GM08714 (cell line): ENCODE data around the gene DYNLL1.
"Not testable (repeated sequence)": the region's sequence is repeated elsewhere in the genome, so short reads cannot be mapped to it uniquely, and the experiment has no call there.

ENCODE experiments used
- H3K4me3 ChIP-seq: fragments of 200-500 bp; sonication (Bioruptor generic); 2 replicates; pipeline ENCODE4 v1.5.1; 2014; ENCODE audit warnings: mild to moderate bottlenecking, low read length, inconsistent platforms
- ZNF274 ChIP-seq: IDR thresholded peaks from 2 replicates; pipeline ENCODE4 v1.6.1; 2012; ENCODE audit warnings: mild to moderate bottlenecking, low read depth, low read length

DYNLL1 gene

GRCh38 chr12:120488057-120488640, 7.8 kb upstream of the DYNLL1 start:
- no peak overlapping the region for H3K4me3 ChIP-seq
- no peak for TF ChIP-seq ZNF274

- TF ChIP-seq ZNF274: no peak
- no peak overlapping the region for H3K4me3 ChIP-seq
Observed at GRCh38 chr12:120489018-120489417, 6.9 kb upstream of the DYNLL1 start.

- no peak for TF ChIP-seq ZNF274
- no peak overlapping the region for H3K4me3 ChIP-seq
Observed at GRCh38 chr12:120490325-120490724, 5.6 kb upstream of the DYNLL1 start.

- no peak overlapping the region for H3K4me3 ChIP-seq
- no peak for TF ChIP-seq ZNF274
Observed at GRCh38 chr12:120490833-120491512, 4.9 kb upstream of the DYNLL1 start.

GRCh38 chr12:120495186-120495730, 655 bp upstream of the DYNLL1 start:
- no peak for TF ChIP-seq ZNF274
- H3K4me3 ChIP-seq: peak overlapping the region; percentile 68

GRCh38 chr12:120496413-120497340, 764 bp downstream of the DYNLL1 start:
- TF ChIP-seq ZNF274: no peak
- peak overlapping the region; percentile 94 for H3K4me3 ChIP-seq

- peak overlapping the region; percentile 94 for H3K4me3 ChIP-seq
- no peak for TF ChIP-seq ZNF274
Observed at GRCh38 chr12:120497524-120498150, 1.7 kb downstream of the DYNLL1 start.

GRCh38 chr12:120498870-120499515, 3.1 kb downstream of the DYNLL1 start:
- TF ChIP-seq ZNF274: no peak
- H3K4me3 ChIP-seq: no peak overlapping the region

- no peak overlapping the region for H3K4me3 ChIP-seq
- no peak for TF ChIP-seq ZNF274
Observed at GRCh38 chr12:120500581-120500980, 4.7 kb downstream of the DYNLL1 start.

- no peak overlapping the region for H3K4me3 ChIP-seq
Observed at GRCh38 chr12:120504587-120504986, 8.7 kb downstream of the DYNLL1 start.

GRCh38 chr12:120508537-120508936, 12.6 kb downstream of the DYNLL1 start:
- no peak overlapping the region for H3K4me3 ChIP-seq
- TF ChIP-seq ZNF274: no peak

More at GRCh38 chr12:120504587-120504986, 8.7 kb downstream of the DYNLL1 start:
- TF ChIP-seq ZNF274: no peak

- H3K4me3 ChIP-seq: no peak overlapping the region
- TF ChIP-seq ZNF274: no peak
Observed at GRCh38 chr12:120514002-120514401, 18.1 kb downstream of the DYNLL1 start.

- H3K4me3 ChIP-seq: no peak overlapping the region
- TF ChIP-seq ZNF274: no peak
Observed at GRCh38 chr12:120515496-120515895, 19.6 kb downstream of the DYNLL1 start.

- H3K4me3 ChIP-seq: not testable (repeated sequence)
Observed at GRCh38 chr12:120519324-120519723, 23.4 kb downstream of the DYNLL1 start.
